Measurements from ENCODE around the gene FAM241B. TPM values are rescaled to one million over a fixed set of nuclear protein-coding genes. Genes with fewer than 3 reads are reported as not detected.

Gene FAM241B
- total RNA-seq, 8 experiments from 2014 or later, result 0.51 to 59.5 (median 24.5) TPM

DNA sequence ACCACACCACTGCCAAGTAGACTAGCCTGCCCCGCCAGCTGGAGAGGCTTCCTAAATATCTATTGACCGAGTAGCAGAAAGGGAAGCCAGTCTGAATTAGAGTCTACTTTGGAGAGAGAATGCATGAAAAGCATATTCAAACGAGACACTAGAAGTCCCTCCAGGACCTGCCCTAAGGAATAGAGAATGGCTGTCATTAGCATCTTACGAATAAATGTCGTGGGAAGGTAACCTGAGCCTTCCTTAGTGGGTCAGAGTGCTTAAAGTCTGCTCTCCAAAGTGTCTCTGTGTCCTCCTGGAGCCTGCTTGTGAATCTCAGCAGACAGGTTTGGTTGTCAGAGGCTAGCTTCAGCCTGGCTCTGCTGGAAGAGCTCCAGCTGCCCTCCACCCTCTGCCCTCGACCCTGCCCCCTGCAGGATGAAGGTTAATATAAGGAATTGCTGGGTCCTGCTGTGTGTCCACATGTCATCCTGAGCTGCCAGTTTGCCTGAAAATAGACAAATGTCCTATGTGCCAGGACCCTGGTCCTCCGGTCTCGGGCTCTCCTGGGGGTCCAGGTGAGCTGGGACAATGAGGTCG is 33.4 kb downstream of the FAM241B start:
- no peak overlapping the region for H3K27ac ChIP-seq
- peaks cover 17 to 24% of the 10 kb centered on the region in 2 donors for H3K4me1 ChIP-seq (replicated peaks in 1 of 2)
- 0 to 80% (median 30%) methylated on average over 1 to 4 of the region's 9 CpGs; no CpG with 5 or more reads in 2 of the 10 experiments for WGBS, 10 experiments
- no peak overlapping the region for H3K4me3 ChIP-seq
- peak in 3 of 8 experiments; percentile 69 to 92 (median 88) for ATAC-seq (replicated peaks in 6 of 8)
- in situ Hi-C loops (cut with MboI; ENCODE audit: low pct_unique_long_range_greater_than_20kb in 2 of 9, low sequenced_read_pairs in 9 of 9, unreplicated experiment in 9 of 9), result no loop called here

DNA sequence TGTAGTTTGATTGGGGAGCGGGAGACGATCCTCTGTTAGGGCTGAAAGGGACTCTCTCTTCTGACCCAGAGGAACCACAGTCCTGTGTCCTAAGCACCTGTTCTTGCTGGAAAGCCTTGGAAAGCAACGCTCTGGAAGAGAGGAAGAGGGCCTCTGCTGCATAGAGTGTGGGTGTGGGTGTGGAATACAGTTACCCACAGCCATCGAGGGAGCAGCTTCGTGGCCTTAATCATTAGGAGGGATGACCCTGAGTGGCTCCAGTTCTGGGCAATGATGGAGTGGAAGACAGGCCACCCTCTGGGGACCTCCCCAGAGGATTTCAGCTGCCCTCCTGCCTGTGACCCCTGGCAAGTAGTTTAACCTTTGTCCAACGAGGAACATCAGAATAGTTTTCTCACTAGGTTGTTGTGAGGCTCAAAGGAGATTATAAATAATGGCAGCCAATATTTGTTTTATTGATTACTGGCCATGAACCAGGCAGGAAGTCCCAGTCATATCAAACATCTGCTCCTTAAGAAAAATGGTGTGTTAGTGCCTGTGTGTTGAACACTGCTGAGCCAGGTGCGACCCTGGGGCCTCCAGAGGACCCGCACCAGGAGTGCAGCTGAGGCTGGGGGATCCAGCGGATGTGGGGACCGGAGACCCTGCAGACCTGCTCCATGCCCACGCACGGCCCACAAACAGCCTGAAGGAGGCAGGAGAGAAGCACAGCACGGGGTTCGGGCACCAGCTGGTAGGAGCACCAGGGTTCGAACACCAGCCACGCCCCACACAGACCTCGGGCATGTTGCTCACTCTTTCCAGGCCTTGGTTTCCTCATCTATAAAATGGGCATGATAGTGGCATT is 35.6 kb downstream of the FAM241B start:
- peak in 4 of 8 experiments; percentile 29 to 74 (median 62) for ATAC-seq (replicated peaks in 6 of 8)
- Histone ChIP-seq H3K4me3 (no peak overlapping the region), H3K4me1 (replicated peaks in 1 of 2) (peaks cover 17 to 24% of the 10 kb centered on the region in 2 donors), H3K27ac (peak overlapping the region in 1 of 2 donors; percentile 4)
- in situ Hi-C loops (cut with MboI; ENCODE audit: low pct_unique_long_range_greater_than_20kb in 2 of 9, low sequenced_read_pairs in 9 of 9, unreplicated experiment in 9 of 9), result no loop called here
- WGBS, 10 experiments, result 7 to 87% (median 45%) methylated on average over 2 to 8 of the region's 17 CpGs; no CpG with 5 or more reads in 3 of the 10 experiments

DNA sequence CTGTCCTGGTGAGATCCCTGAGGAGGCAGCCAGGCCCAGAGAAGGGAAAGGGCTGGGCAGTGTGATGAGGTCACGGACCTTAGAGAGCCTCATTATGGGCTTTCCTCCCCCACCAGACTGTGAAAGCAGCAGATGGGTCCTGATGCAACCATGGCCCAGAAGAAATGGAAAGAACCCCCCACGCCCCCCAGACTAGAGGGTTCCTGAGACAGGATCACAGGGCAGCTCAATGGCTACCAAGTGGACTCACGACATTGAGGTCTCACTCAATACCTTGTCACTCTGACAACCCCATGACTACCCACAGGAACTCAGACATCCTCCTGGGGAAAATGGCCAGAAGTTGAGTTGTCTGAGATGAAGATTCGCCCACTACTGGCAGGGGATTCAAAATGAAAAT is 36.7 kb downstream of the FAM241B start:
- 53 to 100% (median 80%) methylated on average over 1 to 3 of the region's 4 CpGs; no CpG with 5 or more reads in 5 of the 10 experiments for WGBS, 10 experiments
- ATAC-seq (replicated peaks in 6 of 8), result no peak

DNA sequence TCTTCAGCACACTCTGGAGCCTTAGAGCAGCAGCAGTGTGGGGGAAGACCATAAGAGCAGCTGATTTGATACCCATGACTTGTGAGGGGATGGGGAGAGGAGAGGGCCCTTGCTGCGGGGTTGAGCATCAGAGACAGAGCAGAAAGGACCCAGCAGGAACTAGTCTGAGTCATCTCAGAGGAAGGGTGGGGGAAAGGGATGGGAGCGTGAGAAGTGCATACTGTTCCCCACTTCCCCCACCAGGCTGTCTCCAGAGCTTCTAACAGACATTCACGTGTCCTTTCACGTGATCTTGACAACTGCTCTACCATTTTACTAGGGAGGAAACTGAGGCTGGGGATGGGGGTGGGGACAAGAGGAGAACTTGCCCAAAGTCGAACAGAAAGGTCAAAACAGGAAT is 38.7 kb downstream of the FAM241B start:
- in situ Hi-C loops (cut with MboI; ENCODE audit: low pct_unique_long_range_greater_than_20kb in 2 of 9, low sequenced_read_pairs in 9 of 9, unreplicated experiment in 9 of 9), result no loop called here
- WGBS, 10 experiments, result 10 to 100% (median 40%) methylated on average over 1 to 2 of the region's 5 CpGs; no CpG with 5 or more reads in 5 of the 10 experiments
- peak in 2 of 8 experiments; percentile 41 to 68 for ATAC-seq (replicated peaks in 6 of 8)
- peaks cover 17 to 20% of the 10 kb centered on the region in 2 donors for H3K4me1 ChIP-seq (replicated peaks in 1 of 2)
- no peak overlapping the region for H3K27ac ChIP-seq
- H3K4me3 ChIP-seq, result no peak overlapping the region

More for the DNA sequence above, 36.7 kb downstream of the FAM241B start:
- no peak overlapping the region for H3K27ac ChIP-seq
- H3K4me1 ChIP-seq (replicated peaks in 1 of 2), result peaks cover 17 to 24% of the 10 kb centered on the region in 2 donors
- in situ Hi-C loops (cut with MboI; ENCODE audit: low pct_unique_long_range_greater_than_20kb in 2 of 9, low sequenced_read_pairs in 9 of 9, unreplicated experiment in 9 of 9), result no loop called here
- no peak overlapping the region for H3K4me3 ChIP-seq

DNA sequence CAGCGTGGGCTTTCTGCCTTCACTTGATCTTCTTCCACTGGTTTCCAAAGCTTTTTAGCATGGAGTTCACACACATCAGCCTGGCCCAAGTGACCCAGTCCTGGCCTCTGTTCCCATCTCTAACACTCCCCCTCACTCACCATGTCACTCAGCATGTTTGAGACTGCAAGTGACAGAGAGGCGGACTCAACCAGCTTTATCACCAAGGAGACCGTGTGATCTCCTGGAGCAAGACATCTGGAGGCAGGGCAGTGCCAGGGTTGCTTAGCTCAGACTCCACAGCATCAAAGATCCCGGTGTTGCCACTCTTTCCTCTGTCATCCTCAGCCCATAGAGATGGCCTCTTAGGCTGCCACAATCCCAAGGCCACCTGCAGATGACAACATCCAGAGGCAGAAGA is 39.4 kb downstream of the FAM241B start:
- Histone ChIP-seq H3K27ac (no peak overlapping the region), H3K4me3 (no peak overlapping the region), H3K4me1 (replicated peaks in 1 of 2) (peaks cover 17 to 20% of the 10 kb centered on the region in 2 donors)
- ATAC-seq (replicated peaks in 6 of 8), result peak in 2 of 8 experiments; percentile 27 to 55
- WGBS, 10 experiments, result 0 to 90% (median 53%) methylated on average over 1 to 4 of the region's 4 CpGs; no CpG with 5 or more reads in 4 of the 10 experiments
- in situ Hi-C loops (cut with MboI; ENCODE audit: low pct_unique_long_range_greater_than_20kb in 2 of 9, low sequenced_read_pairs in 9 of 9, unreplicated experiment in 9 of 9), result no loop called here

DNA sequence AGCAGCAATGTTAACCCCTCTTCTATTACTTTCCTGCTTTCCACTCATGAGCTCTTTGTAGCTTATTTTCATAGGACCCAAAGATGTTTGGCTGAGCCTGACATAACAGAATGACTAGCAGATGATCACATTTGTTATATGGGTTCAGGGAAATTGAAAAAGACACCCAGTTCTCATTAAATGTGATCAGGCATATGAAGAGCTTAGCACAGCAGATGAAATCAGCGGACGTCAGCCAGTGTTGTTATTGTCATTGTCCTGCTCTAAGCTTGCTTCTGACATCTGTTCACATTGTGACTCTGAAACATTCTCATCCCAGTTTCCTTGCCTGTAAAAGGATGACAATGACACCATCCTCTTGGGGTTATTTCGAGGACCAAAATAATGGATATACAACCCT is 43.5 kb downstream of the FAM241B start:
- Histone ChIP-seq H3K4me3 (no peak overlapping the region), H3K27ac (no peak overlapping the region), H3K4me1 (replicated peaks in 1 of 2) (no peaks in the 10 kb centered on the region)
- in situ Hi-C loops (cut with MboI; ENCODE audit: low pct_unique_long_range_greater_than_20kb in 2 of 9, low sequenced_read_pairs in 9 of 9, unreplicated experiment in 9 of 9), result no loop called here
- WGBS, 10 experiments, result 0 to 83% (median 57%) methylated on average over 1 to 3 of the region's 3 CpGs; no CpG with 5 or more reads in 3 of the 10 experiments
- no peak for ATAC-seq (replicated peaks in 6 of 8)

DNA sequence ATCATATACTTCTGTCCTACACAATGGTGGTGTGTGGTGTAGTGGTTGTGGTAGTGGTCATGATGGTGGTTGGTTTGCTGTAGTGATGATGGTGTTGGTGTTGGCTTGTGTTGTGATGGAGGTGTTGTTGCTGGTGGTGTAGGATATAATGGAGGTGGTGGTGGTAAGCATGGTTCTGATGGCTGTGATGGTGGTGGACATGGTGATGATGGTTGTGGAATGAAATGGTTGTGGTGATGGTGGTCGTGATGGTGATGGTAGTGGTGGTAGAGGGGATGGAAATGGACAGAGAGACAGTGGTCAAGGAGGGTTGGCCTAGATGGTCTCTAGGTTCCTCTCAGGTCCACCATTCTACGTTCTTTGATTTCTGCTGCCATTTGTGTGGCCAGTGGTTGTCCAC is 44.7 kb downstream of the FAM241B start:
- Histone ChIP-seq H3K4me3 (no peak overlapping the region), H3K4me1 (replicated peaks in 1 of 2) (peaks cover 0 to under 1% of the 10 kb centered on the region in 2 donors), H3K27ac (no peak overlapping the region)
- 0 to 100% (median 76%) methylated on average over 1 to 2 of the region's 2 CpGs; no CpG with 5 or more reads in 2 of the 10 experiments for WGBS, 10 experiments
- in situ Hi-C loops (cut with MboI; ENCODE audit: low pct_unique_long_range_greater_than_20kb in 2 of 9, low sequenced_read_pairs in 9 of 9, unreplicated experiment in 9 of 9), result no loop called here
- no peak for ATAC-seq (replicated peaks in 6 of 8)

DNA sequence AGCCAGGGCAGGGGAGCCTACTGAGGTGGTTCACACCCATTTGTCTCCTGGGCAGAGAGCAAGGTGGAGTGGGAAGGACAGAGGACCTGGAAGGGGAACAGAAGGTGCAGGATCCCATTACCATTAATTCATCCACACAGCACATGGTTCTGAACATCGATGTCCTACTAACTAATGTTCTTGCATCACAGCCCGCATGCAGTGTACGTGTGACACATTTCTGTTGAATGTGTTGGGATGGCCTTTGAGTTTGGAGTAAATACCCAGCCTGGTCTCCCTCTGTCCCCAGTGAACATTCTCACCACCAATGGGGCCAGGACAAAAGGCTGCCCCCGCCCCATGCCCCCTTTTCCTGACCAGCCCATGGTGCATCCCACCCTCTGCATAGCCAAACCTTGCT is 46.3 kb downstream of the FAM241B start:
- WGBS, 10 experiments, result 93 to 100% methylated on average over 1 to 2 of the region's 4 CpGs; no CpG with 5 or more reads in 8 of the 10 experiments
- in situ Hi-C loops (cut with MboI; ENCODE audit: low pct_unique_long_range_greater_than_20kb in 2 of 9, low sequenced_read_pairs in 9 of 9, unreplicated experiment in 9 of 9), result no loop called here
- peaks cover 3% of the 10 kb centered on the region in 2 donors for H3K4me1 ChIP-seq (replicated peaks in 1 of 2)
- no peak overlapping the region for H3K27ac ChIP-seq
- no peak for ATAC-seq (replicated peaks in 6 of 8)
- no peak overlapping the region for H3K4me3 ChIP-seq

DNA sequence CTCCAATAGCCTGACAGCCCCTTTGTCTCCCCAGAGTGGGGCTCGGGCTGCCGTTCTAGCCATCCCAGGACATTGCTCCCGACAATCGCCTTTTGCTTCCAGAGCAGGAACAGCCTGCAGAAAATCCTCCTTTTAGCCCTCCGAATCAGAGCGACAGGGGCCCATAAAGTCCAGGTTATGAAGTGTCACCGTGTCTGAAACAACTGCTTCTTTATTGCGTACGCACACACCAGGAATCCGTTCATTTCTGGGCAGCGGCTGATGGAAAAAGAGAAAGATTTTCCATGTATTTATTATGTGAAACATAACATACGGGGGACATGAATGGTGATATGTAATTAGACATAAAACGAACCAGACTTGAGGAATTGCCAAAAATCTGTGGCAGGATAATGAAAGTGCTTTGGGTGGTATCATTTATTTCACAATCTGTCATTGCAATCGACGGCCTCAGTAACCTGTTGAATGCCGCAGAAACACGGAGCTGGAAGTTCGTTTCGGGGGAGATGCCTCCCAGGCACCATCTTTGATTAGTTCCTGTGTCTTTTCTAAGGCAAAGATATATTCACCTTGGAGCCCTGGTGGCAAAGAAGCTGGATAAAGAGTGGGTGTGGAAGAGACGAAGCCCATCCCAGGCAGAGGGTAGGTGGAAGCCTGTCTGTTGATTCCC is 48.1 kb downstream of the FAM241B start:
- no peak overlapping the region for H3K4me3 ChIP-seq

DNA sequence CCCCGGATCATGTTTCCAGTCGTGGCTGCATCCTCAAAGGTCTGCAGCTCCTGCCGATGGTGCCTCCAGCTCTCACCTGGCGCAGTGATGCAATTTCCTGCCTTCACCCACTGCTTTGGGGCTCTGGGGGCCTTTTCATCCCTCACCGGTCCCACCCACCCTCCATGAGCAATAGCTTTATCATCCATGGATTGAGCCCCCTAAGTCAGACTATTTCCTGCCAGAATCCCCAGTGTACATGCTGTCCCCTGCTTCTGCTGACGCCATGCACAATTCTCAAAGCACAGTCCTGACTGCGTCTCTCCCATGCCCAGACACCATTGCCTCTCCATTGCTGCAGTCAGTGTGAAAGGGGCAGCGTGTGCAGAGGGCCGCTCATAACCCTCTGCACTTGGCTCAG is 49.7 kb downstream of the FAM241B start:
- peaks cover 3% of the 10 kb centered on the region in 2 donors for H3K4me1 ChIP-seq (replicated peaks in 1 of 2)
- peak in 1 of 8 experiments; percentile 42 for ATAC-seq (replicated peaks in 6 of 8)
- no peak overlapping the region for H3K4me3 ChIP-seq
- H3K27ac ChIP-seq, result no peak overlapping the region
- in situ Hi-C loops (cut with MboI; ENCODE audit: low pct_unique_long_range_greater_than_20kb in 2 of 9, low sequenced_read_pairs in 9 of 9, unreplicated experiment in 9 of 9), result no loop called here
- WGBS, 10 experiments, result 28 to 81% (median 55%) methylated on average over 1 to 7 of the region's 9 CpGs; no CpG with 5 or more reads in 3 of the 10 experiments

More for the DNA sequence above, 48.1 kb downstream of the FAM241B start:
- Histone ChIP-seq H3K27ac (no peak overlapping the region), H3K4me1 (replicated peaks in 1 of 2) (peaks cover 3% of the 10 kb centered on the region in 2 donors)
- 9 to 91% (median 78%) methylated on average over 4 to 18 of the region's 20 CpGs; no CpG with 5 or more reads in 1 of the 10 experiments for WGBS, 10 experiments
- ATAC-seq (replicated peaks in 6 of 8), result no peak
- in situ Hi-C loops (cut with MboI; ENCODE audit: low pct_unique_long_range_greater_than_20kb in 2 of 9, low sequenced_read_pairs in 9 of 9, unreplicated experiment in 9 of 9), result no loop called here

DNA sequence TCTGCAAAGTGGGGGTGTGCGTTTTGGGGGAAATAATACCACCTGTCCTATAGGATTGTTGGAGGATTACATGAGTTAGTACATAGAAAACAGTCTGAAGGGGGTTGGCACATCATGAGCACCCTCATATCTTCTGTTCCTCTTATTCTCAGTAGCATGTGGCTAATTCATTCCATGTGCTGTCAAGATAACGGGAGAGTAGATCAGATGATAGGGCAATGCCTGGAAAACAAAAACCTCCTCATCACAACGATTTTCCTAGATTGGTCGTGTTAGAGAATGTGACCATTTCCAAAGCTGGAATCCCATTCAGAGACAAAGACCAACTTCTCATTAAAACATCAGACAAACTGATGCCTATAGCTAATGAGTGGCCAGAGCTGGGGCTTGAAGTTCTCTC is 50.6 kb downstream of the FAM241B start:
- no peak for ATAC-seq (replicated peaks in 6 of 8)
- in situ Hi-C loops (cut with MboI; ENCODE audit: low pct_unique_long_range_greater_than_20kb in 2 of 9, low sequenced_read_pairs in 9 of 9, unreplicated experiment in 9 of 9), result no loop called here
- WGBS, 10 experiments, result 0 to 100% (median 44%) methylated on average over 1 to 4 of the region's 4 CpGs; no CpG with 5 or more reads in 1 of the 10 experiments
- H3K4me3 ChIP-seq, result no peak overlapping the region
- H3K4me1 ChIP-seq (replicated peaks in 1 of 2), result peaks cover 3% of the 10 kb centered on the region in 2 donors
- no peak overlapping the region for H3K27ac ChIP-seq

DNA sequence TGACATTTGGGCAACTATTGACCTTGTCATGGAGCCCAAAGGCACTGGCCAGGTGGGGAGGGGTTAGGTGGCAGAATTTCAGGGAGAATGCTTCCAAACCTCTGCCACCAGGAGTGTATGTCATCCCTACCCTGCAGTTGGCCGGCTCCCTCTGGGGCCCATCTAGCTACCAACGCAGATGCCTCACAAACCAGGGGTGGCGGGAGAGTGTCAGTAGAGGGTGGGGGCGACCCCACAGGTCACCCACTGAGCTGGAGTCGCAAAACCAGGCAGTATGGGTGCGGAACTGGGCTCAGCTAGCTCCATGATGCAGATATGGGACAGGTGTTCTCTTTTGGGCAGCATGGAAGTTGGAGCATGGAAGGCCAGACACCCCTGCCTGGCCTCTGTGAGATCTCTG is 51.4 kb downstream of the FAM241B start:
- ATAC-seq (replicated peaks in 6 of 8), result no peak
- Histone ChIP-seq H3K27ac (no peak overlapping the region), H3K4me3 (no peak overlapping the region), H3K4me1 (replicated peaks in 1 of 2) (peaks cover 3% of the 10 kb centered on the region in 2 donors)
- WGBS, 10 experiments, result 7 to 96% (median 20%) methylated on average over 1 to 3 of the region's 6 CpGs; no CpG with 5 or more reads in 5 of the 10 experiments
- in situ Hi-C loops (cut with MboI; ENCODE audit: low pct_unique_long_range_greater_than_20kb in 2 of 9, low sequenced_read_pairs in 9 of 9, unreplicated experiment in 9 of 9), result no loop called here

Data from motor neuron (in vitro differentiated cells).